ENCODE results near the gene COL18A1. TPM values are rescaled to one million over a fixed set of nuclear protein-coding genes. Genes with fewer than 3 reads are reported as not detected.

Gene COL18A1
- total and polyA plus RNA-seq, 9 of the 15 experiments (the other 6 are each of a cell fraction or from before 2014, with no cell fraction given), result 0.14 to 16.4 (median 2.0) TPM

- Histone ChIP-seq H3K27ac (ENCODE audit: extremely low read depth, low read depth, low read length) (no peak overlapping the region), H4K20me1 (replicated peaks; ENCODE audit: control insufficient read depth, insufficient read depth, low read length) (no peaks in the 10 kb centered on the region), H3K9ac (ENCODE audit: insufficient read depth in 1 of 2, low read depth in 2 of 2, low read length in 2 of 2) (no peak overlapping the region), H3K4me1 (replicated peaks in 1 of 2; ENCODE audit: control insufficient read depth in 2 of 2, insufficient read depth in 2 of 2, low read length in 2 of 2) (peaks cover 4 to 27% of the 10 kb centered on the region in 2 experiments; a peak in 4 of 5 replicates), H3K9me1 (ENCODE audit: control insufficient read depth, insufficient read depth, low read length) (no peaks in the 10 kb centered on the region), H2AFZ (ENCODE audit: low read depth, low read length) (no peak overlapping the region), H3K9me3 (replicated peaks; ENCODE audit: control insufficient read depth, insufficient read depth, low read depth, low read length) (peaks cover 6% of the 10 kb centered on the region), H3K79me2 (ENCODE audit: control insufficient read depth, insufficient read depth, low read length) (no peaks in the 10 kb centered on the region), H3K36me3 (ENCODE audit: control insufficient read depth, insufficient read depth, low read length) (no peaks in the 10 kb centered on the region), H3K4me2 (ENCODE audit: insufficient read depth, low read length) (no peak overlapping the region), H3K27me3 (ENCODE audit: control insufficient read depth in 2 of 2, insufficient read depth in 2 of 2, low read length in 2 of 2) (peaks cover 11 to 42% of the 10 kb centered on the region in 2 experiments; a peak in 4 of 5 replicates), H3K4me3 (no peak overlapping the region)
- POLR2A ChIA-PET, result interaction anchor here (1.0 to 1.1 kb wide), 2 partner anchors 10 to 24 kb away, joined by 3 read pairs; no protein-coding TSS in a partner anchor
- WGBS (ENCODE audit: insufficient coverage, low coverage, missing lambda C conversion rate), result 11% methylated on average over 7 of the region's 7 CpGs
- TF ChIP-seq NKRF (IDR thresholded peaks at IDR 0.05; ENCODE audit: borderline replicate concordance), result no peak
- no peak for TF ChIP-seq ZBTB7A (IDR thresholded peaks at IDR 0.05; ENCODE audit: borderline replicate concordance, control insufficient read depth, low read depth, low read length)
- no peak for TF ChIP-seq DIDO1 (tag; IDR thresholded peaks at IDR 0.05; ENCODE audit: low read depth)
- no peak for TF ChIP-seq MLX (CRISPR knock-in tag; conservative IDR thresholded peaks at IDR 0.05)
- no peak for TF ChIP-seq ZFP91 (CRISPR knock-in tag; IDR thresholded peaks at IDR 0.05)
- TF ChIP-seq E2F6 (IDR thresholded peaks at IDR 0.05; ENCODE audit: borderline replicate concordance in 1 of 2, extremely low read depth in 1 of 2, insufficient read depth in 1 of 2, insufficient read length in 1 of 2, low read depth in 1 of 2, low read length in 1 of 2, poor library complexity in 1 of 2, severe bottlenecking in 1 of 2), result peak in 1 of 2 experiments; percentile 29
- DNase-seq (ENCODE audit: extremely low read depth in 1 of 4, low spot score in 3 of 4), result no peak
- CTCF ChIA-PET (ENCODE audit: low intra/inter-chr PET ratio), result no interaction called here
- in situ Hi-C loops (cut with MboI), result no loop called here
- BruUV-seq (replicated peaks), result no TSS peak
- intact Hi-C loops (cut with micrococcal nuclease), result no loop called here
- ATAC-seq, result no peak
- no peak for FAIRE-seq
These were observed 28.3 kb upstream of the COL18A1 start for GRCh38 chr21:45376459-45377324.
